Brain microvascular endothelial cell (primary cell): ENCODE data around the gene CTNNA3.

Experiments
- DNase-seq: peaks from one replicate; pipeline ENCODE4 v3.0.0-alpha.2; 2020
- H3K27ac ChIP-seq: fragments of 250-450 bp; sonication (Bioruptor Pico); 2 replicates; pipeline ENCODE4 v1.5.1; 2020; ENCODE audit warnings: mild to moderate bottlenecking, moderate library complexity
- H3K27me3 ChIP-seq: fragments of 250-450 bp; sonication (Bioruptor Pico); replicated peaks from 2 replicates; pipeline ENCODE4 v1.5.1; 2020; ENCODE audit warnings: mild to moderate bottlenecking
- H3K36me3 ChIP-seq: fragments of 250-450 bp; sonication (Bioruptor Pico); replicated peaks from 2 replicates; pipeline ENCODE4 v1.5.1; 2020; ENCODE audit warnings: mild to moderate bottlenecking
- H3K4me3 ChIP-seq: 2 replicates; pipeline ENCODE4 v1.5.1; 2011; ENCODE audit warnings: low read depth, mild to moderate bottlenecking, control low read depth, low read length, moderate library complexity
- in situ Hi-C: cut with HindIII; loops from 2 replicates; pipeline ENCODE4 v1.10.0; 2017; ENCODE audit warnings: low sequenced_read_pairs, low pct_ligation_motif_present
- TF ChIP-seq, protein P1 (sequence below): IDR thresholded peaks from 2 replicates; pipeline ENCODE4 v1.5.1; 2011; ENCODE audit warnings: low read depth, mild to moderate bottlenecking, moderate library complexity, low read length, control low read depth, inconsistent platforms; ENCODE audit errors: missing control alignments

The CTNNA3 gene

DNA sequence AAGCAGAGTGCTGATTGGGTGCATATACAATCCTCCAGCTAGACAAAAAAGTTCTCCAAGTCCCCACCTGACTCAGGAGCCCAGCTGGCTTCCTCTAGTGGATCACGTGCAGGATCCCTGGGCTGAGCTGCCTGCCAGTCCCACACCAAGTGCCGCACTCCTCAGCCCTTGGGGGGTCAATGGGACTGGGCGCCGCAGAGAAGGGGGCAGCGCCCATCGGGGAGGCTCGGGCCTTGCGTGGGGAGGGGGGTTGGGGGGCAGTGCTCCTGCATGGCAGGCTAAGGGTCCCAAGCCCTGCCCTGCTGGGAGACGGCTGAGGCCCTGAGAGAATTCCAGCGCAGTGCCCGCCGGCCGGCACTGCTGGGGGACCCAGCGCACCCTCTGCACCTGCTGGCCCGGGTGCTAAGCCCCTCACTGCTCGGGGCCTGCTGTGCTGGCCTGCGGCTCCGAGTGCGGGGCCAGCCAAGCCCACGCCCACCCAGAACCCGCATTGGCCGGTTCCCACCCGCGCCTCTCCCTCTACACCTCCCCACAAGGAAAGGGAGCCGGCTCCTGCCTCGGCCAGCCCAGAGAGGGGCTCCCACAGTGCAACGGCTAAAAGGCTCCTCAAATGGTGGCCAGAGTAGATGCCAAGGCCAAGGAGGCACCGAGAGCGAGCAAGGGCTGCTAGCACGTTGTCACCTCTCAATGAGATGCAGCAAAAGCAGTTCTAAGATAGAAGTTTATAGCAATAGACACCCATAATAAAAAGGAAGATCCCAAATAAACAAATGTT, 1044.5 kb downstream of the CTNNA3 start:
- Histone ChIP-seq H3K27ac (no peak overlapping the region), H3K27me3 (no peaks in the 10 kb centered on the region), H3K36me3 (no peaks in the 10 kb centered on the region), H3K4me3 (no peak overlapping the region)
- no peak for DNase-seq
- TF ChIP-seq, protein P1, sequence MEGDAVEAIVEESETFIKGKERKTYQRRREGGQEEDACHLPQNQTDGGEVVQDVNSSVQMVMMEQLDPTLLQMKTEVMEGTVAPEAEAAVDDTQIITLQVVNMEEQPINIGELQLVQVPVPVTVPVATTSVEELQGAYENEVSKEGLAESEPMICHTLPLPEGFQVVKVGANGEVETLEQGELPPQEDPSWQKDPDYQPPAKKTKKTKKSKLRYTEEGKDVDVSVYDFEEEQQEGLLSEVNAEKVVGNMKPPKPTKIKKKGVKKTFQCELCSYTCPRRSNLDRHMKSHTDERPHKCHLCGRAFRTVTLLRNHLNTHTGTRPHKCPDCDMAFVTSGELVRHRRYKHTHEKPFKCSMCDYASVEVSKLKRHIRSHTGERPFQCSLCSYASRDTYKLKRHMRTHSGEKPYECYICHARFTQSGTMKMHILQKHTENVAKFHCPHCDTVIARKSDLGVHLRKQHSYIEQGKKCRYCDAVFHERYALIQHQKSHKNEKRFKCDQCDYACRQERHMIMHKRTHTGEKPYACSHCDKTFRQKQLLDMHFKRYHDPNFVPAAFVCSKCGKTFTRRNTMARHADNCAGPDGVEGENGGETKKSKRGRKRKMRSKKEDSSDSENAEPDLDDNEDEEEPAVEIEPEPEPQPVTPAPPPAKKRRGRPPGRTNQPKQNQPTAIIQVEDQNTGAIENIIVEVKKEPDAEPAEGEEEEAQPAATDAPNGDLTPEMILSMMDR: no peak
- in situ Hi-C loops: no loop called here

DNA sequence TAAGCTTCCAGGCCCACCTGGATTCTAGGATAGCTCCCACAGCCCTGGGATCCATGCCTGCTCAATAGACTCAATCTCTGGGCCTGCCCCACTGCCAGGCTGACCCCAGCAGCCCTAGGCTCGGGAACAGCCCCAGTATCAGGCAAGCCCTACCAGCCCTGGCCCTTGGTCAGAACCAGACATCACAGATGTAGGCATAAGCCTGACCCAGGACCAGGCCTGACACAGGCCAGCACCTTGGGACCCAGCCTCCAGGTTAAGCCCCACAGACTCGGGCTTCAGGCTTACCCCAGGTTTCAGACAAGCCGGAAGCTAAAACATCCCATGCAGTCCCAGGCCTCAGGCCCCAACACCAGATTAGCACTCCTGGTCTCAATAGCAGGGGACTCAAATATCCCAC, 1046.4 kb downstream of the CTNNA3 start:
- TF ChIP-seq, protein P1: no peak
- in situ Hi-C loops: no loop called here
- no peaks in the 10 kb centered on the region for H3K27me3 ChIP-seq
- no peak overlapping the region for H3K27ac ChIP-seq
- no peak overlapping the region for H3K4me3 ChIP-seq
- H3K36me3 ChIP-seq: no peaks in the 10 kb centered on the region
- no peak for DNase-seq

GRCh38 chr10:66642217-66642616, 1053.8 kb downstream of the CTNNA3 start:
- in situ Hi-C loops: no loop called here
- no peaks in the 10 kb centered on the region for H3K36me3 ChIP-seq
- no peak overlapping the region for H3K4me3 ChIP-seq
- H3K27ac ChIP-seq: no peak overlapping the region
- TF ChIP-seq, protein P1: no peak
- no peak for DNase-seq
- no peaks in the 10 kb centered on the region for H3K27me3 ChIP-seq

DNA sequence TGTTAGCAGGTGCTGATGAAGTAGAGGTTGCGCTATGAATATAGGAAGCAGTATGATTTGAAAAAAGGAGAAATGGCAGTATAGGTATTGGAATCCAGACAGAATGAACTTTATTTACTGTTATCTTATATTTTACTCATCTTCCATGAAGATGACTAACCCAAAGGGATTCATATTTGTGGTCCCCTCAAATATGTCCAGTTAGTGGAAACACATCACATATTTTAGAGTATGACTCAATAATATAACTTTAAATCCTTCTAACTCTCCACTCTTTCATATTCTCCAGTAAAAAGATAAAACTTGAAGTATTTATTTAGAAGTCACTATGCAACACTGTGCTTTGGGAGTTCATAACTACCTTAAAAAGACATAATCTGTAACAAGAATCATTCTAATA, 1056.6 kb downstream of the CTNNA3 start:
- no peak for DNase-seq
- no peak overlapping the region for H3K4me3 ChIP-seq
- no peaks in the 10 kb centered on the region for H3K36me3 ChIP-seq
- peak overlapping the region; percentile 23 for H3K27ac ChIP-seq
- in situ Hi-C loops: no loop called here
- TF ChIP-seq, protein P1: no peak
- no peaks in the 10 kb centered on the region for H3K27me3 ChIP-seq

GRCh38 chr10:66637273-66638036, 1058.5 kb downstream of the CTNNA3 start:
- no peak for DNase-seq

More at GRCh38 chr10:66637273-66638036, 1058.5 kb downstream of the CTNNA3 start:
- in situ Hi-C loops: no loop called here
- no peak overlapping the region for H3K4me3 ChIP-seq
- no peaks in the 10 kb centered on the region for H3K36me3 ChIP-seq
- TF ChIP-seq, protein P1: no peak
- H3K27ac ChIP-seq: no peak overlapping the region
- no peaks in the 10 kb centered on the region for H3K27me3 ChIP-seq
